HEK293T (cell line): ENCODE data around the gene JPH2.

Experiments
- CTBP1 ChIP-seq: fragments of 450-650 bp; IDR thresholded peaks from 2 replicates; pipeline ENCODE4 v1.6.1; 2016; ENCODE audit warnings: borderline replicate concordance
- NFRKB ChIP-seq: fragments of 450-650 bp; IDR thresholded peaks from 2 replicates; pipeline ENCODE4 v1.6.1; 2016; ENCODE audit warnings: mild to moderate bottlenecking, moderate library complexity

GRCh38 chr20:44071057-44071456 is 115.9 kb downstream of the JPH2 start:
- no peak for TF ChIP-seq CTBP1
- TF ChIP-seq NFRKB = no peak
